Panc1 (cell line): ENCODE data around the gene GUCY1A2. TPM values are rescaled to one million over a fixed set of nuclear protein-coding genes. Genes with fewer than 3 reads are reported as not detected.
"Not testable (repeated sequence)": the region's sequence is repeated elsewhere in the genome, so short reads cannot be mapped to it uniquely, and the experiment has no call there.

ENCODE experiments used
- ATAC-seq: fragments of 200-7000 bp; cut with Tn5 transposase; 2 replicates; pipeline ENCODE4 v1.9.1; 2020; ENCODE audit warnings: mild to moderate bottlenecking, moderate library complexity
- BruUV-seq: library from RNA; stranded (reverse); fragments of 400-500 nt; replicated peaks from 2 replicates; lab custom pipeline; 2021; lab: Mats Ljungman, UMichigan
- CTCF ChIA-PET: fragments of 300-600 bp; sonication (Branson Sonifier 250); formaldehyde crosslinking; loops from one replicate; lab custom pipeline; 2022; ENCODE audit warnings: antibody characterized with exemption; lab: Charles Lee
- POLR2A ChIA-PET: fragments of 300-600 bp; sonication (Branson Sonifier 250); formaldehyde crosslinking; loops from one replicate; lab custom pipeline; 2022; ENCODE audit warnings: antibody characterized with exemption; lab: Charles Lee
- DNase-seq: peaks from one replicate; pipeline ENCODE4 v3.0.0-alpha.2; 2010; ENCODE audit warnings: low read depth, low spot score
- H3K27ac ChIP-seq: 2 replicates; pipeline ENCODE4 v1.5.1; 2011; ENCODE audit warnings: mild to moderate bottlenecking, low read length, inconsistent platforms
- H3K27me3 ChIP-seq: fragments of 200-500 bp; sonication (Bioruptor generic); 2 replicates; pipeline ENCODE4 v1.6.0; 2014; ENCODE audit warnings: low read length, inconsistent platforms; ENCODE audit not compliant: control insufficient read depth, insufficient read depth
- H3K36me3 ChIP-seq: fragments of 200-500 bp; sonication (Bioruptor generic); 2 replicates; pipeline ENCODE4 v1.5.1; 2014; ENCODE audit warnings: inconsistent platforms, mild to moderate bottlenecking, low read length, moderate library complexity; ENCODE audit not compliant: control insufficient read depth, insufficient read depth
- H3K4me1 ChIP-seq: 2 replicates; pipeline ENCODE4 v1.5.1; 2011; ENCODE audit warnings: inconsistent platforms, mild to moderate bottlenecking, low read length, moderate library complexity; ENCODE audit not compliant: control insufficient read depth, insufficient read depth
- H3K4me3 ChIP-seq, 2 experiments: 2 replicates each; pipeline ENCODE4 v1.5.1; 2011 to 2012; ENCODE audit warnings: low read depth in 2 of 2, low read length in 2 of 2, mild to moderate bottlenecking in 2 of 2, inconsistent platforms in 1 of 2, moderate library complexity in 1 of 2
- H3K9me3 ChIP-seq: fragments of 200-500 bp; sonication (Bioruptor generic); 2 replicates; pipeline ENCODE4 v1.5.1; 2014; ENCODE audit warnings: low read depth, mild to moderate bottlenecking, inconsistent platforms, low read length, moderate library complexity; ENCODE audit not compliant: control insufficient read depth, insufficient read depth
- POLR2AphosphoS5 ChIP-seq: IDR thresholded peaks from 2 replicates; pipeline ENCODE4 v1.6.1; 2012; ENCODE audit warnings: mild to moderate bottlenecking, low read depth, low read length, moderate library complexity
- SIN3A ChIP-seq: IDR thresholded peaks from 2 replicates; pipeline ENCODE4 v1.6.1; 2012; ENCODE audit warnings: low read depth, mild to moderate bottlenecking, low read length, moderate library complexity, borderline replicate concordance; ENCODE audit not compliant: insufficient read depth
- TCF7L2 ChIP-seq: IDR thresholded peaks from 2 replicates; pipeline ENCODE4 v1.6.1; 2011; ENCODE audit warnings: mild to moderate bottlenecking, low read depth, low read length, inconsistent platforms
- in situ Hi-C: cut with HindIII; loops from 2 replicates; pipeline ENCODE4 v1.10.0; 2016; ENCODE audit warnings: low sequenced_read_pairs, low pct_unique_long_range_greater_than_20kb
- intact Hi-C: fragments of 100-400 bp; cut with micrococcal nuclease; formaldehyde crosslinking; loops from one replicate; pipeline ENCODE4 v1.10.0; 2022; ENCODE audit not compliant: unreplicated experiment
- total RNA-seq: library from RNA; stranded (reverse); gene quantifications from one replicate; pipeline ENCODE4 v1.2.1, GENCODE V29; 2021; ENCODE audit not compliant: unreplicated experiment
- TF ChIP-seq, protein P1 (sequence below): fragments of 450-650 bp; IDR thresholded peaks from 2 replicates; pipeline ENCODE4 v1.5.1; 2017; ENCODE audit warnings: mild to moderate bottlenecking
- TF ChIP-seq, protein P2 (sequence below), 2 experiments: IDR thresholded peaks; 2 replicates each; pipeline ENCODE4 v1.6.1; 2011 to 2012; ENCODE audit warnings: low read depth in 2 of 2, control low read depth in 1 of 2, low read length in 1 of 2, mild to moderate bottlenecking in 1 of 2, moderate library complexity in 1 of 2; ENCODE audit not compliant: insufficient read depth in 1 of 2

GUCY1A2 gene
- total RNA-seq, 1 experiment from 2014 or later = 1.9 TPM

DNA sequence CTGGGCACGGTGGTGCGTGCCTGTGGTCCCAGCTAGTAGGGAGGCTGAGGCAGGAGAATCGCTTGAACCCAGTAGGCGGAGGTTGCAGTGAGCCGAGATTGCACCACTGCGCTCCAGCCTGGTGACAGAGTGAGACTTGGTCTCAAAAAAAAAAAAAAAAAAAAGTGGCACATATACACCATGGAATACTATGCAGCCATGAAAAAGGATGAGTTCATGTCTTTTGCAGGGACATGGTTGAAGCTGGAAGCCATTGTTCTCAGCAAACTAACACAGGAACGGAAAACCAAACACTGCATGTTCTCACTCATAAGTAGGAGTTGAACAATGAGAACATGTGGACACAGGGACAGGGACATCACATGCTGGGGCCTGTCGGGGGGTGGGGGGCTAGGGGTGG is 241.0 kb downstream of the GUCY1A2 start:
- in situ Hi-C loops, H3K4me3 ChIP-seq, ATAC-seq, CTCF ChIA-PET, POLR2A ChIA-PET, H3K36me3 ChIP-seq, H3K4me1 ChIP-seq, BruUV-seq, DNase-seq, intact Hi-C loops, H3K27ac ChIP-seq, H3K27me3 ChIP-seq, H3K9me3 ChIP-seq: not testable (repeated sequence)

DNA sequence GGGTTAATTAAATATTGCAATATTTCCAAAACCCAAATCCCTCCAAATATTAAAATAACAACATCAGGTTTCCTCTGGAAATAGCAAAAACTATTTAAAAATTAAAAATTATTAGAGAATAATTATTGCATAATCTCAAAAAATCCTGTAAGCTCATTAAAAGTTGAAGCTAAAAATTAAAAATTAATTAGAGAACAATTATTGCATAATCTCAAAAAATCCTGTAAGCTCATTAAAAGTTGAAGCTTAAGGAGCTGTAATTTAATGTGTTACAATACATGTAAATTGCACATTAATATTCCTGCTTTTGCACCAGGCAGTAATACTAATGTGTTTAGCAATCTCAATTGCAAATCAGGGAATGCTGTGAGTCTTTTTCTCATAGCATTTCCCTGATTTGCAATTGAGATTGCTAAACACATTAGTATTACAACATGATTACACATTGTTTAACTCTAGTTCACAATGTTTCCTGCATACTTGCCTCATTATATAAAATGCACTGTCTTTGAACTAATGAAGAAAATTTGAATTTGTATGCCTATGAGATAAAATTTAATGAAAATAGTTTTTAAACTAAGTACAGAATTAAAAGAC is 247.7 kb downstream of the GUCY1A2 start:
- no peaks in the 10 kb centered on the region for H3K27me3 ChIP-seq
- ChIA-PET CTCF (no interaction called here), POLR2A (interaction anchor here (0.6 kb wide), 1 partner anchor 8 kb away, joined by 8 read pairs; no protein-coding TSS in a partner anchor)
- no TSS peak for BruUV-seq
- no peak overlapping the region for H3K27ac ChIP-seq
- in situ Hi-C loops (no loop called here), intact Hi-C loops (no loop called here)
- H3K9me3 ChIP-seq = no peaks in the 10 kb centered on the region
- TF ChIP-seq, protein P1, sequence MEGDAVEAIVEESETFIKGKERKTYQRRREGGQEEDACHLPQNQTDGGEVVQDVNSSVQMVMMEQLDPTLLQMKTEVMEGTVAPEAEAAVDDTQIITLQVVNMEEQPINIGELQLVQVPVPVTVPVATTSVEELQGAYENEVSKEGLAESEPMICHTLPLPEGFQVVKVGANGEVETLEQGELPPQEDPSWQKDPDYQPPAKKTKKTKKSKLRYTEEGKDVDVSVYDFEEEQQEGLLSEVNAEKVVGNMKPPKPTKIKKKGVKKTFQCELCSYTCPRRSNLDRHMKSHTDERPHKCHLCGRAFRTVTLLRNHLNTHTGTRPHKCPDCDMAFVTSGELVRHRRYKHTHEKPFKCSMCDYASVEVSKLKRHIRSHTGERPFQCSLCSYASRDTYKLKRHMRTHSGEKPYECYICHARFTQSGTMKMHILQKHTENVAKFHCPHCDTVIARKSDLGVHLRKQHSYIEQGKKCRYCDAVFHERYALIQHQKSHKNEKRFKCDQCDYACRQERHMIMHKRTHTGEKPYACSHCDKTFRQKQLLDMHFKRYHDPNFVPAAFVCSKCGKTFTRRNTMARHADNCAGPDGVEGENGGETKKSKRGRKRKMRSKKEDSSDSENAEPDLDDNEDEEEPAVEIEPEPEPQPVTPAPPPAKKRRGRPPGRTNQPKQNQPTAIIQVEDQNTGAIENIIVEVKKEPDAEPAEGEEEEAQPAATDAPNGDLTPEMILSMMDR = no peak
- TF ChIP-seq SIN3A = no peak
- no peak for TF ChIP-seq TCF7L2
- ATAC-seq = no peak
- no peaks in the 10 kb centered on the region for H3K4me1 ChIP-seq
- DNase-seq = no peak
- no peak overlapping the region for H3K4me3 ChIP-seq
- no peaks in the 10 kb centered on the region for H3K36me3 ChIP-seq

DNA sequence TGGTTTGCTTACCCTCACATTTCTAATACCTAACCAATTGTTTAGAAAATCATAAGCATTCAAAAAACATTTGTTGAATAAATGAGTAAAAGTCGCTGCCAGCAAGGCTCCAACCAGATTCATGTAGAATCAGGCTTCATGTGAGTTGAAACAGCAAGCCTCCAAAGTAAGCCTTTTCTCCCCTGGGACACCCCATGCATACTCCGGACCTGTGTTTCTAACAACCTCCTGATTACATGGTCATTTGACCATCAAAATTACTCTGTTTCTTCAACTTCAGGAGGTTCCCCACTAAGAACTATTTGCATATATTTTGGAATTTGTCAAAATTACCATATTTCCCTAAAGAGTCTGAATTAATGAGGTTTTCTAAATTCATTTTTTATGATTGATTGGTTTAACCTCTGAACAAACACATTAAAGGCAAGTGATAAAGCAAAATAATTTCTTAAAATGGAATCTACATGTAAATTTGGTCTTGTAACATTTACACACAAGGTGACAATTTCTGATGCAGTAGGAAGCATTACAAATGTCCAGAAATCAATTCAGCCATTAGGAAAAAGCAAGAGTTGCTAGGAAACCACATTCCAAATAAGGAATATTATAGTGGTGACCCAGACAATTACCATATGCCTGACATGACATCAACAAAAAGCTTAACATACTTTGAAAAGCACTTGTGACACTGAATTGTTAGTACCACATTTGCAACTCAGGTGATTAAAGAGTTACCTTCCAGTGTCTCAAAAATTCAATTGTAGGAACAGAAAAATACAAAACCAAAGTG is 252.6 kb downstream of the GUCY1A2 start:
- H3K36me3 ChIP-seq = no peaks in the 10 kb centered on the region
- POLR2A ChIA-PET = no interaction called here
- in situ Hi-C loops = no loop called here
- H3K9me3 ChIP-seq = no peaks in the 10 kb centered on the region
- ATAC-seq = no peak
- DNase-seq = no peak
- H3K27me3 ChIP-seq = no peaks in the 10 kb centered on the region
- H3K27ac ChIP-seq = no peak overlapping the region
- no peak overlapping the region for H3K4me3 ChIP-seq
- intact Hi-C loops = no loop called here
- no peaks in the 10 kb centered on the region for H3K4me1 ChIP-seq
- BruUV-seq = no TSS peak
- TF ChIP-seq, protein P2, sequence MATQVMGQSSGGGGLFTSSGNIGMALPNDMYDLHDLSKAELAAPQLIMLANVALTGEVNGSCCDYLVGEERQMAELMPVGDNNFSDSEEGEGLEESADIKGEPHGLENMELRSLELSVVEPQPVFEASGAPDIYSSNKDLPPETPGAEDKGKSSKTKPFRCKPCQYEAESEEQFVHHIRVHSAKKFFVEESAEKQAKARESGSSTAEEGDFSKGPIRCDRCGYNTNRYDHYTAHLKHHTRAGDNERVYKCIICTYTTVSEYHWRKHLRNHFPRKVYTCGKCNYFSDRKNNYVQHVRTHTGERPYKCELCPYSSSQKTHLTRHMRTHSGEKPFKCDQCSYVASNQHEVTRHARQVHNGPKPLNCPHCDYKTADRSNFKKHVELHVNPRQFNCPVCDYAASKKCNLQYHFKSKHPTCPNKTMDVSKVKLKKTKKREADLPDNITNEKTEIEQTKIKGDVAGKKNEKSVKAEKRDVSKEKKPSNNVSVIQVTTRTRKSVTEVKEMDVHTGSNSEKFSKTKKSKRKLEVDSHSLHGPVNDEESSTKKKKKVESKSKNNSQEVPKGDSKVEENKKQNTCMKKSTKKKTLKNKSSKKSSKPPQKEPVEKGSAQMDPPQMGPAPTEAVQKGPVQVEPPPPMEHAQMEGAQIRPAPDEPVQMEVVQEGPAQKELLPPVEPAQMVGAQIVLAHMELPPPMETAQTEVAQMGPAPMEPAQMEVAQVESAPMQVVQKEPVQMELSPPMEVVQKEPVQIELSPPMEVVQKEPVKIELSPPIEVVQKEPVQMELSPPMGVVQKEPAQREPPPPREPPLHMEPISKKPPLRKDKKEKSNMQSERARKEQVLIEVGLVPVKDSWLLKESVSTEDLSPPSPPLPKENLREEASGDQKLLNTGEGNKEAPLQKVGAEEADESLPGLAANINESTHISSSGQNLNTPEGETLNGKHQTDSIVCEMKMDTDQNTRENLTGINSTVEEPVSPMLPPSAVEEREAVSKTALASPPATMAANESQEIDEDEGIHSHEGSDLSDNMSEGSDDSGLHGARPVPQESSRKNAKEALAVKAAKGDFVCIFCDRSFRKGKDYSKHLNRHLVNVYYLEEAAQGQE (IDR thresholded peaks at IDR 0.05; ENCODE audit: insufficient read depth in 1 of 2, low read depth in 2 of 2, low read length in 1 of 2) = no peak
- TF ChIP-seq, protein P1 = no peak
- TF ChIP-seq POLR2AphosphoS5 = no peak
- no peak for TF ChIP-seq TCF7L2
- no peak for TF ChIP-seq SIN3A
- CTCF ChIA-PET = no interaction called here
